ENCODE results near the gene SMTNL1. TPM values are rescaled to one million over a fixed set of nuclear protein-coding genes. Genes with fewer than 3 reads are reported as not detected.

The SMTNL1 gene
- total and polyA plus RNA-seq, 9 of the 15 experiments (the other 6 are each of a cell fraction or from before 2014, with no cell fraction given), result not detected

DNA sequence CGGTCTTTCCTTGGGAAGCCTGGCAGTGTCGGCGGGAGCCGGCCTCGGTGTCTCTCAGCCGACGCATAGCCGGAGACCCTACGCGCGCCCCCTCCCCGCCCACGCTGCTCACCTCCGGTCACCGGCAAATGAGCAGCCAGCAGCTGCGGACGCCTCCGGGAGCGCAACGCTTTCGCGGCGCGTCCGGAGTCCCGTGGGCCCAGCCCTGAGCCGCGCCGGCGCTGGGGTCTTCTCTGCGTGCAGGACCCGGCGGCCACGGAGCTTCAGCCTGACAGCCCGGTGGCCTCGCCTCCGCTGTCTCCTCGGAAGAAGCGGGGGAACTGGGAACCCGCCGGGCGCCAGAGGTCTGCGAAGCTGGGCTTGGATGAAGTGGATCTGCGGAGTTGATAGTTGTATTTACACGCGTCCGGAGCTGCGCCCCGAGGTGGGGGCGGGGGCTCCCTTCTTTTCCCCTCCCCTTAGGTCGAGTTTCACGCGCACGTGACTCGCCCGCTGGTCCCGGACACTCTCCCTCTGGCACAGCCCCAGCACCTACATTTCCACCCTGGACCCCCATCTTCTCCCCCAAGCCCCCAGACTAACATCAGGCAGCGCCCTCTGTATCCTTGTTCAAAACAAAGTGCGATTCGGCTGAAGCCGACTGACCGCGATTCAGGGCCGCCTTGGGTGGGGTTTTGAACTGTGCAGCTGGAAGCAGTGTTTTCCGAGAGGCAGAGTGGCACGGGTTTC is 21.9 kb upstream of the SMTNL1 start, which contains the start of gene SLC43A1 (continued):
- TF ChIP-seq NFIX (CRISPR knock-in tag; IDR thresholded peaks at IDR 0.05; ENCODE audit: low read depth) (no peak), TOE1 (IDR thresholded peaks at IDR 0.05; ENCODE audit: borderline replicate concordance) (peak; percentile 93), TOE1 (CRISPR knock-in tag; IDR thresholded peaks at IDR 0.05; ENCODE audit: borderline replicate concordance, low read depth) (no peak), ZSCAN29 (IDR thresholded peaks at IDR 0.05) (no peak), SIX5 (IDR thresholded peaks at IDR 0.05; ENCODE audit: borderline replicate concordance in 1 of 2, insufficient read depth in 1 of 2, low read depth in 1 of 2, low read length in 2 of 2) (no peak), CBFA2T2 (conservative IDR thresholded peaks at IDR 0.05) (peak; percentile 45; the same call in 1 of the 2 replicates), TAF9B (IDR thresholded peaks at IDR 0.05; ENCODE audit: partially characterized antibody) (peak; percentile 31), SIRT6 (IDR thresholded peaks at IDR 0.05; ENCODE audit: low read depth, low read length) (no peak), HOXB6 (CRISPR knock-in tag; IDR thresholded peaks at IDR 0.05; ENCODE audit: borderline replicate concordance) (no peak), ILF3 (IDR thresholded peaks at IDR 0.05; ENCODE audit: borderline replicate concordance) (no peak), DPF2 (IDR thresholded peaks at IDR 0.05) (no peak), CC2D1A (IDR thresholded peaks at IDR 0.05) (no peak), NFIC (IDR thresholded peaks at IDR 0.05) (peak; percentile 74)
- TF ChIP-seq, protein P1, sequence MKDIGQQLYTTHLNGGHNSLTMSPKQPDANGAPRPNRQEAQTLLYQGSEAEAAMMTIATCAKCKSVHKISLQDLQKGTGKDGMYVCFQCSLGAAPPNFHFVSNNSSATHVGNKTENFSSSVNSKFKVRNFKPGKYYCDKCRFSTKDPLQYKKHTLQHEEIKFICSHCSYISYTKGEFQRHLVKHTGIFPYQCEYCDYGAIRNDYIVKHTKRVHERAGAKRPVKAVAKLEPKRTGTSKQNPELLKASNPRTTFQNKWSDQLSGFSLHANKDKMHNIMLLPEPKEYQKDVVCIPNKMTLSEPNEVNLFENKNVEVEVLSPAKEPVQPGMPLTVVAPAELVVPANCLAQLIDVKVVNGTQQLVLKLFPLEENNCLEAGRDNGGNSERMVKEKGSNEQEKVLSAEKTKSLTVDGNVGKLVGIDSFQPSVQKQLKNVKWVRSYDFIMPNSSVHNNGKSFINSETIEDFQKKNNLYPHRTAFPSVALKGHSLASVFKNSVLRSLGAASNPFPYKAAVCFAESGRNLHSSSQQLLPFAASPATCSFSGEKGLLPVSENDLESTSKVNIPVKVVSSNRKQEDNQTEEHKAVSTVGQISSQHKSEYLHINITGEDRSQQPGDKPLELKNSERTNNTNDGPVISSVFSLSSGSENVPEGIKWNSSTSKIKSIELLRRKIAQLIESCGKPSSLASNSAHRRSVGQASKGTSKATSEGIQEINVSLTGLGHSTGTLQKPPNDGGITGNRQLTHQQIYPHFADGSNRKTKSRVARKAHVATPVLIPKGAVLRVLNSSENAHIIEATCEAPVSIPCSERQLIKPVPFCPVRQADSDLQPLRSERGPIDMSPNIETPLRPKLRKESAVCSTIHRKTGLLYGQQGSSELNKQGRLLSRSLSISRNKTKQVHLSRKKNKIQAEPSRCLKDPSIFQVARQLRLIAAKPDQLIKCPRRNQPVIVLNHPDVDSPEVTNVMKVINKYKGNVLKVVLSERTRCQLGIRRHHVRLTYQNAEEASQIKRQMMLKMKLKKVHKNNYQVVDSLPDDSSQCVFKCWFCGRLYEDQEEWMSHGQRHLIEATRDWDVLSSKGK (CRISPR knock-in tag; IDR thresholded peaks at IDR 0.05), result no peak
- TF ChIP-seq, protein P2, sequence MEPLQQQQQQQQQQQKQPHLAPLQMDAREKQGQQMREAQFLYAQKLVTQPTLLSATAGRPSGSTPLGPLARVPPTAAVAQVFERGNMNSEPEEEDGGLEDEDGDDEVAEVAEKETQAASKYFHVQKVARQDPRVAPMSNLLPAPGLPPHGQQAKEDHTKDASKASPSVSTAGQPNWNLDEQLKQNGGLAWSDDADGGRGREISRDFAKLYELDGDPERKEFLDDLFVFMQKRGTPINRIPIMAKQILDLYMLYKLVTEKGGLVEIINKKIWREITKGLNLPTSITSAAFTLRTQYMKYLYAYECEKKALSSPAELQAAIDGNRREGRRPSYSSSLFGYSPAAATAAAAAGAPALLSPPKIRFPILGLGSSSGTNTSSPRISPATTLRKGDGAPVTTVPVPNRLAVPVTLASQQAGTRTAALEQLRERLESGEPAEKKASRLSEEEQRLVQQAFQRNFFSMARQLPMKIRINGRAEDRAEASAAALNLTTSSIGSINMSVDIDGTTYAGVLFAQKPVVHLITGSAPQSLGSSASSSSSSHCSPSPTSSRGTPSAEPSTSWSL (CRISPR knock-in tag; IDR thresholded peaks at IDR 0.05; ENCODE audit: borderline replicate concordance), result no peak
- TF ChIP-seq, protein P3, sequence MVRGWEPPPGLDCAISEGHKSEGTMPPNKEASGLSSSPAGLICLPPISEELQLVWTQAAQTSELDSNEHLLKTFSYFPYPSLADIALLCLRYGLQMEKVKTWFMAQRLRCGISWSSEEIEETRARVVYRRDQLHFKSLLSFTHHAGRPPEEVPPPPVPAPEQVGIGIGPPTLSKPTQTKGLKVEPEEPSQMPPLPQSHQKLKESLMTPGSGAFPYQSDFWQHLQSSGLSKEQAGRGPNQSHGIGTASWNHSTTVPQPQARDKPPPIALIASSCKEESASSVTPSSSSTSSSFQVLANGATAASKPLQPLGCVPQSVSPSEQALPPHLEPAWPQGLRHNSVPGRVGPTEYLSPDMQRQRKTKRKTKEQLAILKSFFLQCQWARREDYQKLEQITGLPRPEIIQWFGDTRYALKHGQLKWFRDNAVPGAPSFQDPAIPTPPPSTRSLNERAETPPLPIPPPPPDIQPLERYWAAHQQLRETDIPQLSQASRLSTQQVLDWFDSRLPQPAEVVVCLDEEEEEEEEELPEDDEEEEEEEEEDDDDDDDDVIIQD (CRISPR knock-in tag; IDR thresholded peaks at IDR 0.05), result no peak
- TF ChIP-seq, protein P4, sequence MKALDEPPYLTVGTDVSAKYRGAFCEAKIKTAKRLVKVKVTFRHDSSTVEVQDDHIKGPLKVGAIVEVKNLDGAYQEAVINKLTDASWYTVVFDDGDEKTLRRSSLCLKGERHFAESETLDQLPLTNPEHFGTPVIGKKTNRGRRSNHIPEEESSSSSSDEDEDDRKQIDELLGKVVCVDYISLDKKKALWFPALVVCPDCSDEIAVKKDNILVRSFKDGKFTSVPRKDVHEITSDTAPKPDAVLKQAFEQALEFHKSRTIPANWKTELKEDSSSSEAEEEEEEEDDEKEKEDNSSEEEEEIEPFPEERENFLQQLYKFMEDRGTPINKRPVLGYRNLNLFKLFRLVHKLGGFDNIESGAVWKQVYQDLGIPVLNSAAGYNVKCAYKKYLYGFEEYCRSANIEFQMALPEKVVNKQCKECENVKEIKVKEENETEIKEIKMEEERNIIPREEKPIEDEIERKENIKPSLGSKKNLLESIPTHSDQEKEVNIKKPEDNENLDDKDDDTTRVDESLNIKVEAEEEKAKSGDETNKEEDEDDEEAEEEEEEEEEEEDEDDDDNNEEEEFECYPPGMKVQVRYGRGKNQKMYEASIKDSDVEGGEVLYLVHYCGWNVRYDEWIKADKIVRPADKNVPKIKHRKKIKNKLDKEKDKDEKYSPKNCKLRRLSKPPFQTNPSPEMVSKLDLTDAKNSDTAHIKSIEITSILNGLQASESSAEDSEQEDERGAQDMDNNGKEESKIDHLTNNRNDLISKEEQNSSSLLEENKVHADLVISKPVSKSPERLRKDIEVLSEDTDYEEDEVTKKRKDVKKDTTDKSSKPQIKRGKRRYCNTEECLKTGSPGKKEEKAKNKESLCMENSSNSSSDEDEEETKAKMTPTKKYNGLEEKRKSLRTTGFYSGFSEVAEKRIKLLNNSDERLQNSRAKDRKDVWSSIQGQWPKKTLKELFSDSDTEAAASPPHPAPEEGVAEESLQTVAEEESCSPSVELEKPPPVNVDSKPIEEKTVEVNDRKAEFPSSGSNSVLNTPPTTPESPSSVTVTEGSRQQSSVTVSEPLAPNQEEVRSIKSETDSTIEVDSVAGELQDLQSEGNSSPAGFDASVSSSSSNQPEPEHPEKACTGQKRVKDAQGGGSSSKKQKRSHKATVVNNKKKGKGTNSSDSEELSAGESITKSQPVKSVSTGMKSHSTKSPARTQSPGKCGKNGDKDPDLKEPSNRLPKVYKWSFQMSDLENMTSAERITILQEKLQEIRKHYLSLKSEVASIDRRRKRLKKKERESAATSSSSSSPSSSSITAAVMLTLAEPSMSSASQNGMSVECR (CRISPR knock-in tag; IDR thresholded peaks at IDR 0.05), result peak; percentile 20; the same call in 1 of the 2 replicates

Data from K562 (cell line).